ENCODE measurements around the gene ERVK3-1.

GRCh38 chr19:58355215-58355796, 50.1 kb downstream of the ERVK3-1 start:
- TF ChIP-seq CTCF (IDR thresholded peaks at IDR 0.05; ENCODE audit: insufficient read depth, low read length, poor library complexity, severe bottlenecking) (no peak), EZH2phosphoT487 (conservative IDR thresholded peaks at IDR 0.05; ENCODE audit: low read length) (no peak)

All from SU-DHL-6 (cell line).